D721Med (cell line): ENCODE results near the gene CHN1.

Experiments
- DNase-seq: peaks from one replicate; pipeline ENCODE4 v3.0.0; 2011; ENCODE audit warnings: low spot score; ENCODE audit not compliant: insufficient read length
- FAIRE-seq: peaks from 2 replicates; lab custom pipeline; 2011; peaks lifted over from hg19 to GRCh38; lab: Jason Lieb, UNC
- CTCF ChIP-seq: IDR thresholded peaks from 2 replicates; pipeline ENCODE4 v1.5.1; 2012; ENCODE audit warnings: mild to moderate bottlenecking, control low read depth; ENCODE audit not compliant: insufficient read depth; ENCODE audit errors: missing control alignments

Gene CHN1

GRCh38 chr2:174979996-174980395 lies 25.2 kb downstream of the CHN1 start:
- TF ChIP-seq CTCF: no peak
- FAIRE-seq: no peak

GRCh38 chr2:174977364-174977763 lies 27.8 kb downstream of the CHN1 start:
- peak; percentile 51 for FAIRE-seq
- no peak for TF ChIP-seq CTCF
- DNase-seq: no peak

More at GRCh38 chr2:174979996-174980395, 25.2 kb downstream of the CHN1 start:
- no peak for DNase-seq

- DNase-seq (no peak), FAIRE-seq (no peak)
- TF ChIP-seq CTCF: no peak
These were observed 31.1 kb downstream of the CHN1 start for GRCh38 chr2:174974131-174974530.

- DNase-seq: no peak
- no peak for FAIRE-seq
- no peak for TF ChIP-seq CTCF
These were observed 32.3 kb downstream of the CHN1 start for GRCh38 chr2:174972924-174973323.

GRCh38 chr2:174971868-174972781 lies 33.1 kb downstream of the CHN1 start:
- no peak for TF ChIP-seq CTCF
- DNase-seq (no peak), FAIRE-seq (no peak)

- no peak for TF ChIP-seq CTCF
- no peak for FAIRE-seq
These were observed 35.1 kb downstream of the CHN1 start for GRCh38 chr2:174970092-174970491.

GRCh38 chr2:174969091-174969734 lies 36.0 kb downstream of the CHN1 start:
- FAIRE-seq: no peak
- no peak for TF ChIP-seq CTCF
- DNase-seq: no peak

More at GRCh38 chr2:174970092-174970491, 35.1 kb downstream of the CHN1 start:
- no peak for DNase-seq
